Mesenchymal stem cell (in vitro differentiated cells and primary cell): ENCODE data around the gene PDK3.

Experiments used
- DNase-seq: peaks from one replicate; pipeline ENCODE4 v3.0.0-alpha.2; 2013
- H2AFZ ChIP-seq: one replicate; pipeline ENCODE4 v1.6.1; 2013; ENCODE audit warnings: low read depth, mild to moderate bottlenecking, control low read depth, inconsistent platforms, low read length, moderate library complexity
- H2AK5ac ChIP-seq: 2 replicates; pipeline ENCODE4 v1.6.1; 2013; ENCODE audit warnings: low read length, moderate library complexity, mild to moderate bottlenecking, inconsistent platforms; ENCODE audit not compliant: severe bottlenecking
- H2BK120ac ChIP-seq: one replicate; pipeline ENCODE4 v1.6.1; 2013; ENCODE audit warnings: low read depth, mild to moderate bottlenecking, inconsistent platforms, low read length, moderate library complexity
- H2BK12ac ChIP-seq, 2 experiments: one replicate each; pipeline ENCODE4 v1.6.1; 2013; ENCODE audit warnings: inconsistent platforms in 2 of 2, low read length in 2 of 2, mild to moderate bottlenecking in 2 of 2, moderate library complexity in 2 of 2, control low read depth in 1 of 2
- H2BK15ac ChIP-seq: one replicate; pipeline ENCODE4 v1.6.1; 2013; ENCODE audit warnings: mild to moderate bottlenecking, low read depth, inconsistent platforms; ENCODE audit not compliant: poor library complexity, severe bottlenecking
- H2BK5ac ChIP-seq: 2 replicates; pipeline ENCODE4 v1.6.1; 2013; ENCODE audit warnings: low read depth, mild to moderate bottlenecking, low read length, control low read depth, inconsistent platforms; ENCODE audit not compliant: poor library complexity, severe bottlenecking
- H3K14ac ChIP-seq, 2 experiments: one replicate each; pipeline ENCODE4 v1.6.1; 2013; ENCODE audit warnings: inconsistent platforms in 2 of 2, low read length in 2 of 2, control low read depth in 1 of 2, mild to moderate bottlenecking in 1 of 2, moderate library complexity in 1 of 2
- H3K18ac ChIP-seq, 2 experiments: one replicate each; pipeline ENCODE4 v1.6.1; 2013; ENCODE audit warnings: inconsistent platforms in 2 of 2, low read length in 2 of 2, control low read depth in 1 of 2, low read depth in 1 of 2, mild to moderate bottlenecking in 1 of 2
- H3K23ac ChIP-seq, 2 experiments: one replicate each; pipeline ENCODE4 v1.6.1; 2013; ENCODE audit warnings: inconsistent platforms in 2 of 2, low read length in 2 of 2, mild to moderate bottlenecking in 2 of 2, moderate library complexity in 2 of 2, control low read depth in 1 of 2
- H3K27ac ChIP-seq: 2 replicates; pipeline ENCODE4 v1.5.1; 2013; ENCODE audit warnings: mild to moderate bottlenecking, moderate library complexity, low read length, control low read depth, inconsistent platforms; ENCODE audit not compliant: poor library complexity, severe bottlenecking
- H3K27me3 ChIP-seq, 2 experiments: 2 replicates each; pipeline versions ENCODE4 v1.6.1 to v1.7.0; 2013; ENCODE audit warnings: low read length in 2 of 2, mild to moderate bottlenecking in 2 of 2, moderate library complexity in 2 of 2, control low read depth in 1 of 2, inconsistent platforms in 1 of 2; ENCODE audit not compliant: control insufficient read depth in 1 of 2, insufficient read depth in 1 of 2
- H3K36me3 ChIP-seq, 2 experiments: 2 replicates each; pipeline versions ENCODE4 v1.6.1 to v1.7.0; 2013; ENCODE audit warnings: low read length in 2 of 2, control low read depth in 1 of 2, inconsistent platforms in 1 of 2, low read depth in 1 of 2, mild to moderate bottlenecking in 1 of 2; ENCODE audit not compliant: insufficient read depth in 2 of 2, control insufficient read depth in 1 of 2
- H3K4ac ChIP-seq, 2 experiments: one replicate each; pipeline ENCODE4 v1.6.1; 2013; ENCODE audit warnings: inconsistent platforms in 2 of 2, low read length in 2 of 2, mild to moderate bottlenecking in 2 of 2, moderate library complexity in 2 of 2, control low read depth in 1 of 2, low read depth in 1 of 2
- H3K4me1 ChIP-seq: 2 replicates; pipeline ENCODE4 v1.6.1; 2013; ENCODE audit warnings: low read depth, low read length, control low read depth; ENCODE audit not compliant: control insufficient read depth, insufficient read depth
- H3K4me2 ChIP-seq: 2 replicates; pipeline ENCODE4 v1.6.1; 2013; ENCODE audit warnings: low read length, mild to moderate bottlenecking, inconsistent platforms; ENCODE audit not compliant: poor library complexity, severe bottlenecking
- H3K4me3 ChIP-seq, 2 experiments: 2 replicates each; pipeline versions ENCODE4 v1.5.1 to v1.7.0; 2013; ENCODE audit warnings: low read length in 2 of 2, mild to moderate bottlenecking in 2 of 2, control low read depth in 1 of 2, low read depth in 1 of 2; ENCODE audit not compliant: insufficient read depth in 1 of 2
- H3K79me1 ChIP-seq: replicated peaks from 2 replicates; pipeline ENCODE4 v1.6.1; 2013; ENCODE audit warnings: mild to moderate bottlenecking, control low read depth, low read length, inconsistent platforms; ENCODE audit not compliant: poor library complexity, severe bottlenecking
- H3K9ac ChIP-seq: 2 replicates; pipeline ENCODE4 v1.7.0; 2013; ENCODE audit warnings: mild to moderate bottlenecking, low read length, moderate library complexity
- H3K9me3 ChIP-seq: 2 replicates; pipeline ENCODE4 v1.7.0; 2013; ENCODE audit warnings: mild to moderate bottlenecking, low read length; ENCODE audit not compliant: control insufficient read depth
- H4K8ac ChIP-seq: one replicate; pipeline ENCODE4 v1.6.1; 2013; ENCODE audit warnings: inconsistent platforms, mild to moderate bottlenecking, low read length, moderate library complexity
- H4K91ac ChIP-seq: one replicate; pipeline ENCODE4 v1.6.1; 2013; ENCODE audit warnings: mild to moderate bottlenecking, low read length, inconsistent platforms
- WGBS: methylation state at CpG from one replicate; pipeline ENCODE4 v1.1.7; 2013; ENCODE audit warnings: mixed read lengths; 5-methylcytosine and 5-hydroxymethylcytosine counted together

Gene PDK3

GRCh38 chrX:24498181-24498580 lies 33.1 kb downstream of the PDK3 start:
- H3K4me3 ChIP-seq = no peak overlapping the region
- 93% methylated on average over 5 of the region's 5 CpGs for WGBS

DNA sequence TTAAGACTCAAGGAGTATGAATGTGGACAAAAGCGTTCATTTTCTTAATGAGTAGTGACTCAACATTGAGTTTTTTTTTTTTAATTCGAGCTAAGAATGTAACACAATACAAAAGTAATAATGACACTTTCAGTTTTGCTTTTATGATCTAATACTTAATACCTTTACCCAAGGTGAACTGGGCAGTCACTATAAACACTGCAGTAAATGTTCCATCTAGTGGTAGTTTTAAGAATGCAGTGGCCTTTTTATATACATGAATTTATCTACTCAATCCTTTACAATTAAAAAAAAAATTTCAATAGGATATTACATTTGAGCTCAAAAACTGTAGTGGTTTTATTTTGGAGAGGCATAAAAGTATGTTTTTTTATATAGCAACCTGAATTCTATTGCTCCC lies 33.9 kb downstream of the PDK3 start:
- no peak overlapping the region for H2BK15ac ChIP-seq
- H3K4ac ChIP-seq = no peak overlapping the region
- H2BK120ac ChIP-seq = no peak overlapping the region
- H3K27me3 ChIP-seq = peaks cover 0 to 15% of the 10 kb centered on the region in 2 experiments
- H3K4me1 ChIP-seq = peaks cover 1% of the 10 kb centered on the region
- no peak overlapping the region for H2AFZ ChIP-seq
- H3K14ac ChIP-seq = no peak overlapping the region
- H3K4me3 ChIP-seq = no peak overlapping the region
- H3K23ac ChIP-seq = no peak overlapping the region
- no peak overlapping the region for H2BK5ac ChIP-seq
- no peak overlapping the region for H2BK12ac ChIP-seq
- H4K91ac ChIP-seq = no peak overlapping the region
- H2AK5ac ChIP-seq = no peak overlapping the region
- H3K18ac ChIP-seq = no peak overlapping the region
- DNase-seq = peak; percentile 7
- no peak overlapping the region for H3K9ac ChIP-seq
- no peaks in the 10 kb centered on the region for H3K9me3 ChIP-seq
- no peaks in the 10 kb centered on the region for H3K79me1 ChIP-seq
- no peak overlapping the region for H4K8ac ChIP-seq
- H3K27ac ChIP-seq = no peak overlapping the region
- WGBS = 100% methylated on average over 1 of the region's 2 CpGs
- no peak overlapping the region for H3K4me2 ChIP-seq
- no peaks in the 10 kb centered on the region for H3K36me3 ChIP-seq

More at GRCh38 chrX:24498181-24498580, 33.1 kb downstream of the PDK3 start:
- Histone ChIP-seq H3K23ac (no peak overlapping the region), H3K27me3 (peaks cover 0 to 15% of the 10 kb centered on the region in 2 experiments), H3K4me2 (no peak overlapping the region), H3K18ac (no peak overlapping the region), H2AFZ (no peak overlapping the region), H2BK15ac (no peak overlapping the region), H3K27ac (no peak overlapping the region), H3K36me3 (no peaks in the 10 kb centered on the region), H3K14ac (no peak overlapping the region), H2BK5ac (no peak overlapping the region), H2AK5ac (no peak overlapping the region), H2BK120ac (no peak overlapping the region), H3K9ac (no peak overlapping the region), H3K4ac (no peak overlapping the region), H2BK12ac (no peak overlapping the region), H4K91ac (no peak overlapping the region), H4K8ac (no peak overlapping the region), H3K79me1 (no peaks in the 10 kb centered on the region), H3K9me3 (no peaks in the 10 kb centered on the region), H3K4me1 (peaks cover 1% of the 10 kb centered on the region)
- no peak for DNase-seq

DNA sequence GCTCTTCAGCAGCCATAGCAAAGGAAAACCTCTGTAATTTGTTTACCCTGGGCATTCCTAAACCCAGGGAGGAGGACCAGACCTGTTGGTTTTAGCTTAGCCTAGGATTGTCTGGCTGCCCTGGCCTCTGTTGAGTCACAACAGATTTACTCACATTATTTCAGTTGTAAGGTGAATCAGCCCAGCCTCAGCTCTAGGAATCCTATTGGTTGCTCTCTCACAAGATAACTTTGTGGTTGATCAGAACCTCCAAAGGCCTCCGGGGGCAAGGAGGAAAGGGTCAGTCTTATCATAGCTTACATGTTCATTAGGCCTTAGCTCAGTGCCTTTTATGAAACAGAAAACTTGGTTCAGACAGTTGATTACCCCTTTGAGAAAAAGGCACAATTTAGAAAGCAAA lies 41.0 kb downstream of the PDK3 start:
- Histone ChIP-seq H2AFZ (no peak overlapping the region), H3K27me3 (no peaks in the 10 kb centered on the region), H2BK15ac (no peak overlapping the region), H2AK5ac (no peak overlapping the region), H2BK12ac (no peak overlapping the region), H2BK120ac (no peak overlapping the region), H4K91ac (no peak overlapping the region), H3K4me1 (no peaks in the 10 kb centered on the region), H3K23ac (no peak overlapping the region), H2BK5ac (no peak overlapping the region), H3K18ac (no peak overlapping the region), H3K4ac (no peak overlapping the region), H3K4me3 (no peak overlapping the region), H3K9ac (no peak overlapping the region), H3K79me1 (no peaks in the 10 kb centered on the region), H3K9me3 (no peaks in the 10 kb centered on the region), H4K8ac (no peak overlapping the region), H3K4me2 (no peak overlapping the region), H3K36me3 (no peaks in the 10 kb centered on the region), H3K14ac (no peak overlapping the region), H3K27ac (no peak overlapping the region)
- no CpG with 5 or more reads among the region's 1 CpG for WGBS
- DNase-seq = peak; percentile 14

DNA sequence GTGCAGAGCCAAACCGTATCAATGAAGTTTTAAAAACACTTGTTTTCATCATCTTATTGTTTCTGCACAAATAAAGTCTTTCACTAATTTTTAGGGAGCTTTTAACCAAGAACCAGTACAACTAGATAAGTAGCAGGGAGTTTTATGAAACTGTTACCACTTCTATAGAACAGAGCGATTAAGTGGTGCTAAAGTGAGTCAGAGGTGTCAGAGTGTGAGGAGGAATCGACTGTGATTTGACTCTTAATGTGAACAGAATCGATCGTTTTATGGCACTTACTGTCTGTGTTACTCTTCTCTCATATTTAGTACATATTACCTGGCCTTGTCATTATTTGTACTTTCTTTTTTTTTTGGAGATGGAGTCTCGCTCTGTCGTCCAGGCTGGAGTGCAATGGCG lies 43.3 kb downstream of the PDK3 start:
- Histone ChIP-seq H3K23ac (no peak overlapping the region), H3K4ac (no peak overlapping the region), H3K4me2 (no peak overlapping the region), H3K4me1 (no peaks in the 10 kb centered on the region), H2BK120ac (no peak overlapping the region), H2BK15ac (no peak overlapping the region), H3K27me3 (no peaks in the 10 kb centered on the region), H3K27ac (no peak overlapping the region), H4K8ac (no peak overlapping the region), H3K18ac (no peak overlapping the region), H2BK5ac (no peak overlapping the region), H3K14ac (no peak overlapping the region), H2BK12ac (no peak overlapping the region), H4K91ac (no peak overlapping the region), H3K4me3 (no peak overlapping the region), H2AK5ac (no peak overlapping the region), H3K9ac (no peak overlapping the region), H3K36me3 (no peaks in the 10 kb centered on the region), H3K79me1 (no peaks in the 10 kb centered on the region), H2AFZ (no peak overlapping the region), H3K9me3 (no peaks in the 10 kb centered on the region)
- 100% methylated on average over 1 of the region's 8 CpGs for WGBS
- no peak for DNase-seq
